TTC549 (cell line): ENCODE measurements around the gene RASGRP4.
"Not testable (repeated sequence)": the region's sequence is repeated elsewhere in the genome, so short reads cannot be mapped to it uniquely, and the experiment has no call there.

Experiments used
- FAIRE-seq: peaks from 2 replicates; lab custom pipeline; 2012; peaks lifted over from hg19 to GRCh38; lab: Jason Lieb, UNC

The RASGRP4 gene

GRCh38 chr19:38417146-38417543, 8.9 kb downstream of the RASGRP4 start:
- no peak for FAIRE-seq

GRCh38 chr19:38413416-38413815, 12.6 kb downstream of the RASGRP4 start:
- no peak for FAIRE-seq

- no peak for FAIRE-seq
Observed at GRCh38 chr19:38412961-38413360, 13.1 kb downstream of the RASGRP4 start.

GRCh38 chr19:38412491-38412890, 13.5 kb downstream of the RASGRP4 start:
- no peak for FAIRE-seq

GRCh38 chr19:38411898-38412297, 14.1 kb downstream of the RASGRP4 start:
- not testable (repeated sequence) for FAIRE-seq

GRCh38 chr19:38411041-38411712, 14.8 kb downstream of the RASGRP4 start:
- FAIRE-seq = no peak

GRCh38 chr19:38410407-38410806, 15.6 kb downstream of the RASGRP4 start:
- FAIRE-seq = not testable (repeated sequence)

GRCh38 chr19:38409631-38410133, 16.3 kb downstream of the RASGRP4 start:
- FAIRE-seq = no peak

GRCh38 chr19:38405276-38405675, 20.7 kb downstream of the RASGRP4 start:
- no peak for FAIRE-seq

- no peak for FAIRE-seq
Observed at GRCh38 chr19:38404858-38405257, 21.2 kb downstream of the RASGRP4 start.

GRCh38 chr19:38402967-38403674, 22.9 kb downstream of the RASGRP4 start, which contains the start of gene FAM98C:
Gene FAM98C (plus strand): TSS chr19:38403093. CDS start chr19:38403154, 61 bp downstream.
- FAIRE-seq = no peak

- no peak for FAIRE-seq
Observed at GRCh38 chr19:38402623-38402966, 23.4 kb downstream of the RASGRP4 start.

- no peak for FAIRE-seq
Observed at GRCh38 chr19:38401148-38401547, 24.9 kb downstream of the RASGRP4 start.

GRCh38 chr19:38400361-38400760, 25.7 kb downstream of the RASGRP4 start:
- FAIRE-seq = no peak

GRCh38 chr19:38399537-38399936, 26.5 kb downstream of the RASGRP4 start:
- no peak for FAIRE-seq

- no peak for FAIRE-seq
Observed at GRCh38 chr19:38399081-38399480, 26.9 kb downstream of the RASGRP4 start.

GRCh38 chr19:38395381-38396114, 30.5 kb downstream of the RASGRP4 start:
- FAIRE-seq = no peak

- FAIRE-seq = no peak
Observed at GRCh38 chr19:38394488-38394887, 31.5 kb downstream of the RASGRP4 start.

- FAIRE-seq = no peak
Observed at GRCh38 chr19:38392707-38393308, 33.2 kb downstream of the RASGRP4 start.

- FAIRE-seq = no peak
Observed at GRCh38 chr19:38391911-38392464, 34.0 kb downstream of the RASGRP4 start.

- no peak for FAIRE-seq
Observed at GRCh38 chr19:38389957-38390924, 35.8 kb downstream of the RASGRP4 start.
